ENCODE results near the gene CAMKK2. TPM values are rescaled to one million over a fixed set of nuclear protein-coding genes. Genes with fewer than 3 reads are reported as not detected.
"Not testable (repeated sequence)": the region's sequence is repeated elsewhere in the genome, so short reads cannot be mapped to it uniquely, and the experiment has no call there.

Gene CAMKK2
- total and polyA plus RNA-seq, 12 donors = 7.5 to 42.9 (median 27.8) TPM

- no peak for TF ChIP-seq CTCF (IDR thresholded peaks at IDR 0.05)
- no peak for TF ChIP-seq POLR2A (IDR thresholded peaks at IDR 0.05)
- intact Hi-C loops (cut with DNase I) = no loop called here
- Histone ChIP-seq H3K4me3 (no peak overlapping the region), H3K27ac (peak overlapping the region in 1 of 5 donors; percentile 41), H3K9me3 (replicated peaks in 1 of 3) (no peaks in the 10 kb centered on the region), H3K27me3 (no peaks in the 10 kb centered on the region), H3K36me3 (replicated peaks in 1 of 2) (no peaks in the 10 kb centered on the region), H3K4me1 (replicated peaks in 1 of 2) (peaks cover 24 to 34% of the 10 kb centered on the region in 2 donors)
- 70 to 82% (median 77%) methylated on average over 6 to 10 of the region's 10 CpGs for WGBS, 4 donors
- peak in 1 of 7 donors; percentile 11 for DNase-seq
These were observed 14.3 kb downstream of the CAMKK2 start for GRCh38 chr12:121282072-121282742.

- not testable (repeated sequence) for H3K27ac ChIP-seq, DNase-seq
These were observed 15.4 kb downstream of the CAMKK2 start for GRCh38 chr12:121281116-121281515.

GRCh38 chr12:121280531-121280930 is 16.0 kb downstream of the CAMKK2 start:
- 88 to 95% (median 93%) methylated on average over 10 to 11 of the region's 11 CpGs for WGBS, 4 donors
- intact Hi-C loops (cut with DNase I) = not testable (repeated sequence)

More at GRCh38 chr12:121281116-121281515, 15.4 kb downstream of the CAMKK2 start:
- intact Hi-C loops (cut with DNase I); H3K4me3 ChIP-seq; H3K9me3 ChIP-seq (replicated peaks in 1 of 3); H3K27me3 ChIP-seq; H3K36me3 ChIP-seq (replicated peaks in 1 of 2): not testable (repeated sequence)
- H3K4me1 ChIP-seq (replicated peaks in 1 of 2) = peaks cover 24 to 34% of the 10 kb centered on the region in 2 donors
- WGBS, 4 donors = 90 to 93% (median 92%) methylated on average over 12 to 14 of the region's 14 CpGs

GRCh38 chr12:121279507-121279915 is 17.0 kb downstream of the CAMKK2 start:
- TF ChIP-seq CTCF (IDR thresholded peaks at IDR 0.05) (no peak), POLR2A (IDR thresholded peaks at IDR 0.05) (peak in 1 of 2 donors; percentile 16)
- peak overlapping the region in 4 of 5 donors; percentile 28 to 85 (median 63) for H3K27ac ChIP-seq
- no peaks in the 10 kb centered on the region for H3K9me3 ChIP-seq (replicated peaks in 1 of 3)
- peak; percentile 75 to 91 (median 87) for DNase-seq
- H3K36me3 ChIP-seq (replicated peaks in 1 of 2) = no peaks in the 10 kb centered on the region
- no peak overlapping the region for H3K4me3 ChIP-seq
- no peaks in the 10 kb centered on the region for H3K27me3 ChIP-seq
- intact Hi-C loops (cut with DNase I) = no loop called here
- peaks cover 16 to 26% of the 10 kb centered on the region in 2 donors for H3K4me1 ChIP-seq (replicated peaks in 1 of 2)
- 10 to 29% (median 21%) methylated on average over 5 to 10 of the region's 10 CpGs for WGBS, 4 donors

More at GRCh38 chr12:121280531-121280930, 16.0 kb downstream of the CAMKK2 start:
- H3K4me1 ChIP-seq (replicated peaks in 1 of 2) = peaks cover 24 to 34% of the 10 kb centered on the region in 2 donors
- H3K4me3 ChIP-seq; H3K36me3 ChIP-seq (replicated peaks in 1 of 2); DNase-seq; H3K9me3 ChIP-seq (replicated peaks in 1 of 3); H3K27me3 ChIP-seq; H3K27ac ChIP-seq: not testable (repeated sequence)

GRCh38 chr12:121279071-121279375 is 17.5 kb downstream of the CAMKK2 start:
- Histone ChIP-seq H3K4me3 (no peak overlapping the region), H3K27ac (peak overlapping the region in 4 of 5 donors; percentile 28 to 85 (median 63)), H3K9me3 (replicated peaks in 1 of 3) (no peaks in the 10 kb centered on the region), H3K4me1 (replicated peaks in 1 of 2) (peaks cover 13 to 21% of the 10 kb centered on the region in 2 donors), H3K36me3 (replicated peaks in 1 of 2) (peaks cover 0 to 4% of the 10 kb centered on the region in 2 donors), H3K27me3 (no peaks in the 10 kb centered on the region)
- WGBS, 4 donors = 15 to 41% (median 29%) methylated on average over 7 to 13 of the region's 13 CpGs
- TF ChIP-seq POLR2A (IDR thresholded peaks at IDR 0.05) (no peak), CTCF (IDR thresholded peaks at IDR 0.05) (no peak)
- DNase-seq = peak; percentile 61 to 80 (median 69)
- intact Hi-C loops (cut with DNase I) = no loop called here
